Activated CD4-positive, alpha-beta memory T cell treated with anti-CD3 and anti-CD28 coated beads, Interleukin-2, amount 10 ng/mL, durations not matched to agents 7 days and 5 days (primary cell): ENCODE data around the gene WBP2. TPM values are rescaled to one million over a fixed set of nuclear protein-coding genes. Genes with fewer than 3 reads are reported as not detected.
A peak's percentile ranks its signal among the peaks of the same experiment; 100 is the strongest.

Experiments used
- CTCF ChIA-PET: fragments of 350-600 bp; sonication (Branson Sonifier 250); formaldehyde crosslinking; loops from one replicate; lab custom pipeline; 2021; ENCODE audit warnings: antibody characterized with exemption, inconsistent platforms; lab: Charles Lee
- POLR2A ChIA-PET: fragments of 350-600 bp; sonication (Branson Sonifier 250); formaldehyde crosslinking; loops from one replicate; lab custom pipeline; 2021; ENCODE audit warnings: antibody characterized with exemption; lab: Charles Lee
- DNase-seq: peaks from one replicate; pipeline ENCODE4 v3.0.0-alpha.2; 2020
- H3K27ac Mint-ChIP-seq: one replicate; pipeline ENCODE4 v1.8.0; 2021; ENCODE audit warnings: mild to moderate bottlenecking, mixed read lengths
- H3K27me3 Mint-ChIP-seq: one replicate; pipeline ENCODE4 v1.8.0; 2021; ENCODE audit warnings: mixed read lengths
- H3K36me3 Mint-ChIP-seq: one replicate; pipeline ENCODE4 v1.8.0; 2021; ENCODE audit warnings: low read depth, mixed read lengths
- H3K4me1 Mint-ChIP-seq: one replicate; pipeline ENCODE4 v1.8.0; 2021; ENCODE audit warnings: mixed read lengths
- H3K4me3 Mint-ChIP-seq: one replicate; pipeline ENCODE4 v1.8.0; 2021; ENCODE audit warnings: mild to moderate bottlenecking, mixed read lengths
- H3K9me3 Mint-ChIP-seq: one replicate; pipeline ENCODE4 v1.8.0; 2021; ENCODE audit warnings: mixed read lengths
- total RNA-seq, 2 experiments: library from RNA; stranded (reverse); gene quantifications; one replicate each; pipeline ENCODE4 v1.2.3, GENCODE V29; 2021

The WBP2 gene
- total RNA-seq, 2 experiments from 2014 or later, result 107 to 114 TPM

GRCh38 chr17:75881678-75882454 lies 26.7 kb upstream of the WBP2 start:
- Mint-ChIP-seq H3K36me3 (peaks cover 7% of the 10 kb centered on the region), H3K27ac (peak overlapping the region; percentile 2), H3K27me3 (peaks cover 14% of the 10 kb centered on the region), H3K4me1 (peaks cover 29% of the 10 kb centered on the region), H3K9me3 (no peaks in the 10 kb centered on the region), H3K4me3 (no peak overlapping the region)
- POLR2A ChIA-PET, result interaction anchor here (1.5 to 9.2 kb wide), 3 partner anchors 14 to 26 kb away, joined by 7 to 151 read pairs (median 9); partner anchors contain the start of genes TRIM65 and WBP2
- CTCF ChIA-PET, result interaction anchor here (0.5 to 2.8 kb wide), 4 partner anchors 9 to 119 kb away, joined by 3 to 18 read pairs (median 4); partner anchors contain the start of genes CDK3 and TRIM65
- no peak for DNase-seq

GRCh38 chr17:75880266-75880665 lies 25.1 kb upstream of the WBP2 start:
- H3K27me3 Mint-ChIP-seq, result peaks cover 14% of the 10 kb centered on the region
- no peak overlapping the region for H3K4me3 Mint-ChIP-seq
- POLR2A ChIA-PET, result interaction anchor here (9.2 to 12.6 kb wide), 2 partner anchors 15 to 22 kb away, joined by 151 to 221 read pairs; partner anchors contain the start of genes TRIM65 and WBP2
- peaks cover 18% of the 10 kb centered on the region for H3K36me3 Mint-ChIP-seq
- CTCF ChIA-PET, result interaction anchor here (2.2 to 3.7 kb wide), 4 partner anchors 9 to 33 kb away, joined by 7 to 42 read pairs (median 16); partner anchors contain the start of gene TRIM65
- peaks cover 45% of the 10 kb centered on the region for H3K4me1 Mint-ChIP-seq
- H3K27ac Mint-ChIP-seq, result no peak overlapping the region
- no peak for DNase-seq
- no peaks in the 10 kb centered on the region for H3K9me3 Mint-ChIP-seq

GRCh38 chr17:75878174-75878998 lies 23.3 kb upstream of the WBP2 start, which contains the start of gene TRIM47:
TRIM47 (minus strand) TSS chr17:75878581; CDS start chr17:75878548, 33 bp downstream.
- Mint-ChIP-seq H3K27ac (peak within 1 kb of the TSS; percentile 93), H3K36me3 (peaks cover 25% of the 10 kb centered on the region), H3K4me1 (peaks cover 57% of the 10 kb centered on the region), H3K4me3 (peak within 1 kb of the TSS; percentile 89), H3K27me3 (peaks cover 14% of the 10 kb centered on the region), H3K9me3 (no peaks in the 10 kb centered on the region)
- CTCF ChIA-PET, result interaction anchor here (0.5 to 5.3 kb wide), 15 partner anchors 11 to 707 kb away, joined by 3 to 45 read pairs (median 5); partner anchors contain the start of genes TRIM65 and WBP2
- DNase-seq, result peak; percentile 28
- POLR2A ChIA-PET, result interaction anchor here (0.9 to 12.6 kb wide), 12 partner anchors 12 to 409 kb away, joined by 3 to 221 read pairs (median 6); partner anchors contain the start of genes FBF1, MRPL38, TRIM65 and UNK

GRCh38 chr17:75877752-75878173 lies 22.6 kb upstream of the WBP2 start:
- H3K9me3 Mint-ChIP-seq, result no peaks in the 10 kb centered on the region
- H3K4me3 Mint-ChIP-seq, result peak overlapping the region; percentile 89
- peak; percentile 82 for DNase-seq
- ChIA-PET POLR2A (interaction anchor here (0.6 to 12.6 kb wide), 14 partner anchors 11 to 410 kb away, joined by 3 to 221 read pairs (median 8); partner anchors contain the start of genes FBF1, MRPL38, TRIM65 and UNC13D), CTCF (interaction anchor here (0.6 to 5.3 kb wide), 20 partner anchors 11 to 507 kb away, joined by 3 to 45 read pairs (median 4); partner anchors contain the start of genes SPHK1, TRIM65 and WBP2)
- peaks cover 63% of the 10 kb centered on the region for H3K4me1 Mint-ChIP-seq
- H3K27ac Mint-ChIP-seq, result peak overlapping the region; percentile 93
- H3K27me3 Mint-ChIP-seq, result peaks cover 14% of the 10 kb centered on the region
- peaks cover 25% of the 10 kb centered on the region for H3K36me3 Mint-ChIP-seq

- Mint-ChIP-seq H3K4me3 (peak overlapping the region; percentile 89), H3K27ac (peak overlapping the region; percentile 93), H3K9me3 (no peaks in the 10 kb centered on the region), H3K27me3 (peaks cover 14% of the 10 kb centered on the region), H3K4me1 (peaks cover 65% of the 10 kb centered on the region), H3K36me3 (peaks cover 25% of the 10 kb centered on the region)
- DNase-seq, result peak; percentile 37
- POLR2A ChIA-PET, result interaction anchor here (0.6 to 12.6 kb wide), 14 partner anchors 10 to 124 kb away, joined by 3 to 221 read pairs (median 8); partner anchors contain the start of genes FBF1, MRPL38, TRIM65 and UNC13D
- CTCF ChIA-PET, result interaction anchor here (0.6 to 5.3 kb wide), 22 partner anchors 10 to 507 kb away, joined by 3 to 45 read pairs (median 4); partner anchors contain the start of genes GALK1, SPHK1, TRIM65 and UNC13D
These were observed 22.0 kb upstream of the WBP2 start for GRCh38 chr17:75876938-75877751.

GRCh38 chr17:75876190-75876937 lies 21.2 kb upstream of the WBP2 start:
- ChIA-PET CTCF (interaction anchor here (0.6 to 7.5 kb wide), 20 partner anchors 9 to 477 kb away, joined by 3 to 91 read pairs (median 5); partner anchors contain the start of genes GALK1, PRPSAP1, TRIM65 and TSEN54), POLR2A (interaction anchor here (0.7 to 12.6 kb wide), 20 partner anchors 9 to 226 kb away, joined by 3 to 221 read pairs (median 6); partner anchors contain the start of genes FBF1, MRPL38, TRIM65 and UNC13D)
- peaks cover 58% of the 10 kb centered on the region for H3K4me1 Mint-ChIP-seq
- H3K27ac Mint-ChIP-seq, result peak overlapping the region; percentile 93
- H3K36me3 Mint-ChIP-seq, result peaks cover 25% of the 10 kb centered on the region
- peaks cover 11% of the 10 kb centered on the region for H3K27me3 Mint-ChIP-seq
- H3K9me3 Mint-ChIP-seq, result no peaks in the 10 kb centered on the region
- DNase-seq, result peak; percentile 81
- peak overlapping the region; percentile 89 for H3K4me3 Mint-ChIP-seq

- Mint-ChIP-seq H3K9me3 (no peaks in the 10 kb centered on the region), H3K4me3 (peak overlapping the region; percentile 89), H3K27ac (peak overlapping the region; percentile 93), H3K27me3 (peaks cover 11% of the 10 kb centered on the region), H3K4me1 (peaks cover 57% of the 10 kb centered on the region), H3K36me3 (peaks cover 25% of the 10 kb centered on the region)
- ChIA-PET CTCF (interaction anchor here (0.6 to 7.5 kb wide), 20 partner anchors 9 to 478 kb away, joined by 3 to 91 read pairs (median 5); partner anchors contain the start of genes GALK1, PRPSAP1, TRIM65 and TSEN54), POLR2A (interaction anchor here (0.8 to 12.6 kb wide), 17 partner anchors 9 to 227 kb away, joined by 3 to 221 read pairs (median 7); partner anchors contain the start of genes MRPL38, TRIM65, UNC13D and UNK)
- no peak for DNase-seq
These were observed 20.7 kb upstream of the WBP2 start for GRCh38 chr17:75875940-75876189.

- POLR2A ChIA-PET, result interaction anchor here (0.8 to 12.6 kb wide), 17 partner anchors 8 to 227 kb away, joined by 3 to 221 read pairs (median 7); partner anchors contain the start of genes MRPL38, TRIM65, UNC13D and UNK
- Mint-ChIP-seq H3K27me3 (peaks cover 11% of the 10 kb centered on the region), H3K9me3 (no peaks in the 10 kb centered on the region), H3K4me3 (peak overlapping the region; percentile 89), H3K36me3 (peaks cover 25% of the 10 kb centered on the region), H3K4me1 (peaks cover 60% of the 10 kb centered on the region), H3K27ac (peak overlapping the region; percentile 93)
- CTCF ChIA-PET, result interaction anchor here (0.6 to 7.5 kb wide), 19 partner anchors 8 to 478 kb away, joined by 3 to 91 read pairs (median 5); partner anchors contain the start of genes GALK1, PRPSAP1, TRIM65 and TSEN54
- no peak for DNase-seq
These were observed 20.2 kb upstream of the WBP2 start for GRCh38 chr17:75875182-75875939.

GRCh38 chr17:75874323-75875181 lies 19.4 kb upstream of the WBP2 start:
- peak overlapping the region; percentile 38 for H3K27ac Mint-ChIP-seq
- CTCF ChIA-PET, result interaction anchor here (1.9 to 7.5 kb wide), 5 partner anchors 14 to 131 kb away, joined by 6 to 91 read pairs (median 10); partner anchors contain the start of genes TRIM65, UNC13D and WBP2
- no peaks in the 10 kb centered on the region for H3K9me3 Mint-ChIP-seq
- POLR2A ChIA-PET, result interaction anchor here (0.8 to 12.6 kb wide), 8 partner anchors 10 to 99 kb away, joined by 3 to 221 read pairs (median 24); partner anchors contain the start of genes TRIM65, UNK and WBP2
- H3K4me1 Mint-ChIP-seq, result peaks cover 55% of the 10 kb centered on the region
- H3K36me3 Mint-ChIP-seq, result peaks cover 25% of the 10 kb centered on the region
- H3K27me3 Mint-ChIP-seq, result peaks cover 7% of the 10 kb centered on the region
- H3K4me3 Mint-ChIP-seq, result no peak overlapping the region
- DNase-seq, result no peak
